ENCODE measurements around the gene MAGI1. TPM values are rescaled to one million over a fixed set of nuclear protein-coding genes. Genes with fewer than 3 reads are reported as not detected.
"Not testable (repeated sequence)": the region's sequence is repeated elsewhere in the genome, so short reads cannot be mapped to it uniquely, and the experiment has no call there.

MAGI1 gene
- total RNA-seq, 2 experiments from 2014 or later: 0.18 to 0.25 TPM

- Mint-ChIP-seq H3K4me3 (no peak overlapping the region), H3K4me1 (no peaks in the 10 kb centered on the region), H3K27ac (no peak overlapping the region), H3K27me3 (no peaks in the 10 kb centered on the region), H3K9me3 (no peaks in the 10 kb centered on the region), H3K36me3 (ENCODE audit: low read depth) (no peaks in the 10 kb centered on the region)
- DNase-seq: no peak
- ChIA-PET CTCF (no interaction called here), POLR2A (no interaction called here)
Observed at GRCh38 chr3:65901226-65901625, 137.5 kb downstream of the MAGI1 start.

- no peaks in the 10 kb centered on the region for H3K9me3 Mint-ChIP-seq
- CTCF ChIA-PET: no interaction called here
- H3K4me3 Mint-ChIP-seq: no peak overlapping the region
- H3K4me1 Mint-ChIP-seq: no peaks in the 10 kb centered on the region
- POLR2A ChIA-PET: no interaction called here
- DNase-seq: no peak
- H3K27me3 Mint-ChIP-seq: no peaks in the 10 kb centered on the region
- no peaks in the 10 kb centered on the region for H3K36me3 Mint-ChIP-seq (ENCODE audit: low read depth)
- no peak overlapping the region for H3K27ac Mint-ChIP-seq
Observed at GRCh38 chr3:65899226-65899625, 139.5 kb downstream of the MAGI1 start.

GRCh38 chr3:65897766-65898165 is 141.0 kb downstream of the MAGI1 start:
- no peaks in the 10 kb centered on the region for H3K36me3 Mint-ChIP-seq (ENCODE audit: low read depth)
- POLR2A ChIA-PET: no interaction called here
- no peaks in the 10 kb centered on the region for H3K4me1 Mint-ChIP-seq
- no peak overlapping the region for H3K4me3 Mint-ChIP-seq
- no peak overlapping the region for H3K27ac Mint-ChIP-seq
- no peaks in the 10 kb centered on the region for H3K27me3 Mint-ChIP-seq
- CTCF ChIA-PET: no interaction called here
- H3K9me3 Mint-ChIP-seq: no peaks in the 10 kb centered on the region
- no peak for DNase-seq

GRCh38 chr3:65896321-65896720 is 142.4 kb downstream of the MAGI1 start:
- H3K9me3 Mint-ChIP-seq: no peaks in the 10 kb centered on the region
- POLR2A ChIA-PET: no interaction called here
- no peak overlapping the region for H3K27ac Mint-ChIP-seq
- H3K4me1 Mint-ChIP-seq: no peaks in the 10 kb centered on the region
- H3K27me3 Mint-ChIP-seq: no peaks in the 10 kb centered on the region
- H3K4me3 Mint-ChIP-seq: no peak overlapping the region
- no peak for DNase-seq
- CTCF ChIA-PET: no interaction called here
- no peaks in the 10 kb centered on the region for H3K36me3 Mint-ChIP-seq (ENCODE audit: low read depth)

GRCh38 chr3:65894679-65895453 is 143.9 kb downstream of the MAGI1 start:
- DNase-seq: no peak
- ChIA-PET POLR2A (no interaction called here), CTCF (no interaction called here)
- Mint-ChIP-seq H3K4me1 (no peaks in the 10 kb centered on the region), H3K27ac (no peak overlapping the region), H3K9me3 (no peaks in the 10 kb centered on the region), H3K27me3 (no peaks in the 10 kb centered on the region), H3K4me3 (no peak overlapping the region), H3K36me3 (ENCODE audit: low read depth) (no peaks in the 10 kb centered on the region)

GRCh38 chr3:65894126-65894525 is 144.6 kb downstream of the MAGI1 start:
- no peak overlapping the region for H3K27ac Mint-ChIP-seq
- POLR2A ChIA-PET: no interaction called here
- H3K4me1 Mint-ChIP-seq: no peaks in the 10 kb centered on the region
- no peaks in the 10 kb centered on the region for H3K9me3 Mint-ChIP-seq
- no peaks in the 10 kb centered on the region for H3K36me3 Mint-ChIP-seq (ENCODE audit: low read depth)
- no peak for DNase-seq
- no peaks in the 10 kb centered on the region for H3K27me3 Mint-ChIP-seq
- CTCF ChIA-PET: no interaction called here
- H3K4me3 Mint-ChIP-seq: no peak overlapping the region

- H3K4me1 Mint-ChIP-seq: no peaks in the 10 kb centered on the region
- no peaks in the 10 kb centered on the region for H3K27me3 Mint-ChIP-seq
- POLR2A ChIA-PET: no interaction called here
- no peak overlapping the region for H3K27ac Mint-ChIP-seq
- H3K4me3 Mint-ChIP-seq: no peak overlapping the region
- H3K9me3 Mint-ChIP-seq: no peaks in the 10 kb centered on the region
- H3K36me3 Mint-ChIP-seq (ENCODE audit: low read depth): no peaks in the 10 kb centered on the region
- DNase-seq: no peak
- CTCF ChIA-PET: no interaction called here
Observed at GRCh38 chr3:65893631-65894030, 145.1 kb downstream of the MAGI1 start.

GRCh38 chr3:65891477-65891876 is 147.2 kb downstream of the MAGI1 start:
- H3K27me3 Mint-ChIP-seq; H3K36me3 Mint-ChIP-seq (ENCODE audit: low read depth); DNase-seq; CTCF ChIA-PET; H3K4me1 Mint-ChIP-seq; H3K27ac Mint-ChIP-seq; POLR2A ChIA-PET; H3K9me3 Mint-ChIP-seq; H3K4me3 Mint-ChIP-seq: not testable (repeated sequence)

GRCh38 chr3:65890328-65890727 is 148.4 kb downstream of the MAGI1 start:
- no peaks in the 10 kb centered on the region for H3K9me3 Mint-ChIP-seq
- ChIA-PET POLR2A (no interaction called here), CTCF (no interaction called here)
- H3K4me1 Mint-ChIP-seq: no peaks in the 10 kb centered on the region
- no peaks in the 10 kb centered on the region for H3K27me3 Mint-ChIP-seq
- no peak overlapping the region for H3K27ac Mint-ChIP-seq
- no peak overlapping the region for H3K4me3 Mint-ChIP-seq
- DNase-seq: no peak
- no peaks in the 10 kb centered on the region for H3K36me3 Mint-ChIP-seq (ENCODE audit: low read depth)

GRCh38 chr3:65889707-65890099 is 149.0 kb downstream of the MAGI1 start:
- Mint-ChIP-seq H3K4me1 (no peaks in the 10 kb centered on the region), H3K27ac (no peak overlapping the region), H3K27me3 (no peaks in the 10 kb centered on the region), H3K9me3 (no peaks in the 10 kb centered on the region), H3K36me3 (ENCODE audit: low read depth) (no peaks in the 10 kb centered on the region), H3K4me3 (no peak overlapping the region)
- ChIA-PET POLR2A (no interaction called here), CTCF (no interaction called here)
- no peak for DNase-seq

- Mint-ChIP-seq H3K27ac (no peak overlapping the region), H3K27me3 (no peaks in the 10 kb centered on the region), H3K4me1 (no peaks in the 10 kb centered on the region), H3K9me3 (no peaks in the 10 kb centered on the region), H3K36me3 (ENCODE audit: low read depth) (no peaks in the 10 kb centered on the region), H3K4me3 (no peak overlapping the region)
- ChIA-PET POLR2A (no interaction called here), CTCF (no interaction called here)
- no peak for DNase-seq
Observed at GRCh38 chr3:65888980-65889706, 149.6 kb downstream of the MAGI1 start.

GRCh38 chr3:65888196-65888595 is 150.5 kb downstream of the MAGI1 start:
- Mint-ChIP-seq H3K36me3 (ENCODE audit: low read depth) (no peaks in the 10 kb centered on the region), H3K9me3 (no peaks in the 10 kb centered on the region), H3K27me3 (no peaks in the 10 kb centered on the region), H3K4me3 (no peak overlapping the region), H3K4me1 (no peaks in the 10 kb centered on the region), H3K27ac (no peak overlapping the region)
- DNase-seq: no peak
- ChIA-PET CTCF (no interaction called here), POLR2A (no interaction called here)

- no peaks in the 10 kb centered on the region for H3K4me1 Mint-ChIP-seq
- H3K27ac Mint-ChIP-seq: no peak overlapping the region
- no peaks in the 10 kb centered on the region for H3K9me3 Mint-ChIP-seq
- H3K36me3 Mint-ChIP-seq (ENCODE audit: low read depth): no peaks in the 10 kb centered on the region
- H3K27me3 Mint-ChIP-seq: no peaks in the 10 kb centered on the region
- ChIA-PET CTCF (no interaction called here), POLR2A (no interaction called here)
- no peak overlapping the region for H3K4me3 Mint-ChIP-seq
- no peak for DNase-seq
Observed at GRCh38 chr3:65886391-65886790, 152.3 kb downstream of the MAGI1 start.

GRCh38 chr3:65884071-65884470 is 154.6 kb downstream of the MAGI1 start:
- ChIA-PET POLR2A (no interaction called here), CTCF (no interaction called here)
- H3K4me3 Mint-ChIP-seq: no peak overlapping the region
- H3K36me3 Mint-ChIP-seq (ENCODE audit: low read depth): no peaks in the 10 kb centered on the region
- no peaks in the 10 kb centered on the region for H3K4me1 Mint-ChIP-seq
- H3K9me3 Mint-ChIP-seq: no peaks in the 10 kb centered on the region
- H3K27me3 Mint-ChIP-seq: no peaks in the 10 kb centered on the region
- DNase-seq: no peak
- H3K27ac Mint-ChIP-seq: no peak overlapping the region

Measured in activated CD4-positive, alpha-beta memory T cell treated with anti-CD3 and anti-CD28 coated beads, Interleukin-2, amount 10 ng/mL, durations not matched to agents 7 days and 5 days (primary cell).